B cell (primary cell): ENCODE measurements around the gene OTOL1. TPM values are rescaled to one million over a fixed set of nuclear protein-coding genes. Genes with fewer than 3 reads are reported as not detected.

Experiments used
- ATAC-seq: fragments of 200-7000 bp; cut with Tn5 transposase; one replicate; pipeline ENCODE4 v1.10.0; 2021; ENCODE audit warnings: low read depth, mild to moderate bottlenecking, moderate number of reproducible peaks, moderate library complexity
- CTCF ChIA-PET: fragments of 350-600 bp; sonication (Branson Sonifier 250); formaldehyde crosslinking; loops from one replicate; lab custom pipeline; 2021; ENCODE audit warnings: antibody characterized with exemption, inconsistent platforms; lab: Charles Lee
- POLR2A ChIA-PET: fragments of 350-600 bp; sonication (Branson Sonifier 250); formaldehyde crosslinking; loops from one replicate; lab custom pipeline; 2021; ENCODE audit warnings: antibody characterized with exemption; lab: Charles Lee
- DNase-seq: peaks from one replicate; pipeline ENCODE4 v3.0.0; 2013
- H2AFZ ChIP-seq: 2 replicates; pipeline ENCODE4 v1.6.1; 2012; ENCODE audit warnings: mild to moderate bottlenecking, low read depth, low read length; ENCODE audit not compliant: insufficient read depth, poor library complexity, severe bottlenecking
- H3K27ac ChIP-seq, 2 donors: 1 replicate in 1 of 2; 2 replicates in 1 of 2; pipeline ENCODE4 v1.5.1; 2012 to 2013; ENCODE audit warnings: low read length in 2 of 2, mild to moderate bottlenecking in 2 of 2, moderate library complexity in 1 of 2
- H3K27me3 ChIP-seq, 4 experiments: fragments of 200-600 bp in 1 of 4; sonication (generic) in 1 of 4; replicated peaks in 1 of 4; 1 replicate in 2 of 4; 2 replicates in 2 of 4; pipeline versions ENCODE4 v1.6.1 to v1.7.0; 2013 to 2016; ENCODE audit warnings: low read length in 3 of 4, mild to moderate bottlenecking in 2 of 4, mixed read lengths in 1 of 4, moderate library complexity in 1 of 4; ENCODE audit not compliant: insufficient read depth in 4 of 4, control insufficient read depth in 3 of 4; ENCODE audit errors: control extremely low read depth in 1 of 4
- H3K36me3 ChIP-seq, 2 experiments: replicated peaks in 1 of 2; 1 replicate in 1 of 2; 2 replicates in 1 of 2; pipeline versions ENCODE4 v1.6.1 to v1.7.1; 2013; ENCODE audit warnings: low read length in 1 of 2; ENCODE audit not compliant: insufficient read depth in 2 of 2, control insufficient read depth in 1 of 2; ENCODE audit errors: control extremely low read depth in 1 of 2, extremely low read depth in 1 of 2
- H3K4me1 ChIP-seq, 2 donors: fragments of 200-600 bp in 1 of 2; sonication (generic) in 1 of 2; 1 replicate in 1 of 2; 2 replicates in 1 of 2; pipeline versions ENCODE4 v1.5.1 to v1.6.1; 2013 to 2017; ENCODE audit warnings: low read length in 2 of 2; ENCODE audit not compliant: control insufficient read depth in 2 of 2, insufficient read depth in 2 of 2
- H3K4me2 ChIP-seq: replicated peaks from 2 replicates; pipeline ENCODE3; 2012; ENCODE audit warnings: mild to moderate bottlenecking, low read depth, low read length; ENCODE audit not compliant: poor library complexity, severe bottlenecking
- H3K4me3 ChIP-seq, 5 experiments: fragments of 200-600 bp in 1 of 5; sonication (generic) in 1 of 5; 1 replicate in 3 of 5; 2 replicates in 2 of 5; pipeline versions ENCODE4 v1.5.1 to v1.7.0; 2011 to 2016; ENCODE audit warnings: low read length in 4 of 5, mild to moderate bottlenecking in 4 of 5, low read depth in 2 of 5, control low read depth in 1 of 5, moderate library complexity in 1 of 5; ENCODE audit not compliant: insufficient read depth in 1 of 5; ENCODE audit errors: control extremely low read depth in 1 of 5, extremely low read depth in 1 of 5
- H3K79me2 ChIP-seq: fragments of 200-600 bp; sonication (generic); one replicate; pipeline ENCODE4 v1.6.0; 2016; ENCODE audit warnings: low read length; ENCODE audit not compliant: control insufficient read depth, insufficient read depth
- H3K9ac ChIP-seq: fragments of 200-600 bp; sonication (generic); 2 replicates; pipeline ENCODE4 v1.6.1; 2017; ENCODE audit warnings: mild to moderate bottlenecking, low read length, moderate library complexity
- H3K9me3 ChIP-seq, 3 donors: one replicate each; pipeline versions ENCODE4 v1.6.1 to v1.7.1; 2013; ENCODE audit warnings: low read length in 2 of 3; ENCODE audit not compliant: control insufficient read depth in 2 of 3, insufficient read depth in 1 of 3; ENCODE audit errors: control extremely low read depth in 1 of 3
- H4K20me1 ChIP-seq: 2 replicates; pipeline ENCODE4 v1.6.0; 2012; ENCODE audit warnings: mild to moderate bottlenecking, low read length; ENCODE audit not compliant: insufficient read depth, control insufficient read depth, poor library complexity, severe bottlenecking
- H3K27ac Mint-ChIP-seq: one replicate; pipeline ENCODE4 v1.8.0; 2021; ENCODE audit warnings: mixed read lengths
- H3K27me3 Mint-ChIP-seq: one replicate; pipeline ENCODE4 v1.8.0; 2021; ENCODE audit warnings: mixed read lengths
- H3K4me1 Mint-ChIP-seq: one replicate; pipeline ENCODE4 v1.8.0; 2021; ENCODE audit warnings: mixed read lengths
- H3K4me3 Mint-ChIP-seq: one replicate; pipeline ENCODE4 v1.8.0; 2021; ENCODE audit warnings: mixed read lengths
- H3K9me3 Mint-ChIP-seq: one replicate; pipeline ENCODE4 v1.8.0; 2022; ENCODE audit warnings: mixed read lengths; ENCODE audit not compliant: insufficient read depth
- EZH2 ChIP-seq: IDR thresholded peaks from 2 replicates; pipeline ENCODE4 v1.6.1; 2012; ENCODE audit warnings: borderline replicate concordance, low read depth, mild to moderate bottlenecking, moderate library complexity, low read length; ENCODE audit not compliant: insufficient read depth, poor library complexity, severe bottlenecking
- WGBS: methylation state at CpG from one replicate; pipeline ENCODE4 v1.1.5; 2013; ENCODE audit warnings: missing lambda C conversion rate; ENCODE audit not compliant: insufficient coverage; 5-methylcytosine and 5-hydroxymethylcytosine counted together
- intact Hi-C: fragments of 100-400 bp; cut with micrococcal nuclease; formaldehyde crosslinking; loops from one replicate; pipeline ENCODE4 v1.10.0; 2022
- polyA minus RNA-seq: library from RNA; depleted of rRNA, polyadenylated mRNA; stranded (reverse); fragments of >200 nt; gene quantifications from 2 replicates; pipeline ENCODE4 v1.2.3, GENCODE V29; 2012
- polyA plus RNA-seq: library from polyadenylated mRNA; depleted of rRNA; stranded (reverse); fragments of >200 nt; gene quantifications from 2 replicates; pipeline ENCODE4 v1.2.3, GENCODE V29; 2012
- total RNA-seq, 2 donors: library from RNA; stranded (reverse); fragments of 120-200 nt in 1 of 2; gene quantifications; 1 replicate in 1 of 2; 2 replicates in 1 of 2; pipeline versions ENCODE4 v1.2.3 to v1.2.4, GENCODE V29; 2013 to 2022
- TF ChIP-seq, protein P1 (sequence below): fragments of 200-600 bp; IDR thresholded peaks from one replicate; pipeline ENCODE4 v1.8.0; 2022; ENCODE audit warnings: antibody characterized with exemption, mild to moderate bottlenecking

OTOL1 gene
- total RNA-seq = not detected in 2 replicates
- total RNA-seq (2013) = not detected
- not detected in 2 replicates for polyA plus RNA-seq
- not detected in 2 replicates for polyA minus RNA-seq

DNA sequence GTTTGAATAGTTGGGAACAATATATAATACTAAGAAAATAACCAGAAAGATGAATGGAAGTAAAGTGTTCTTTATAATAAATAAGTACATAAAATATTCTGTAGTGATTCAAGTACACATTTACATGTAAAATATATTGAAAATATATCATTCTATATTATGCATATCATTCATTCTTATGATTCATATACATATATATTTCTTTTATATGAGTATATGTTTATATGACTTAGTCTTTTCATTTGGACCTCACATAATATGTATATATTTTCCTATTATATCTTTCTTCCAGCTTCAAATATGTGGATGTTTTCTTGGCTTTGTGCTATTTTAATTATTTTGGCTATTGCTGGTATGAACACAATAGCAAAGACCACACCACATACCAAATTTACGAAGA lies at the start of gene OTOL1:
Gene OTOL1, plus strand, starts transcription at position 301 of the 400 bp plus-strand sequence. Its CDS starts 0 bp downstream, at position 301.
- Mint-ChIP-seq H3K27me3 (no peaks in the 10 kb centered on the region), H3K4me3 (no peak within 1 kb of the TSS), H3K4me1 (no peaks in the 10 kb centered on the region), H3K9me3 (peaks cover 3% of the 10 kb centered on the region), H3K27ac (no peak within 1 kb of the TSS)
- no peak within 1 kb of the TSS for H3K27ac ChIP-seq
- no peaks in the 10 kb centered on the region for H3K27me3 ChIP-seq
- POLR2A ChIA-PET = no interaction called here
- no peaks in the 10 kb centered on the region for H3K36me3 ChIP-seq
- H3K79me2 ChIP-seq = no peaks in the 10 kb centered on the region
- H2AFZ ChIP-seq = no peak within 1 kb of the TSS
- peaks cover 0 to 2% (median 1%) of the 10 kb centered on the region in 3 donors for H3K9me3 ChIP-seq
- CTCF ChIA-PET = no interaction called here
- H3K9ac ChIP-seq = no peak within 1 kb of the TSS
- ATAC-seq (no peak), DNase-seq (no peak)
- no peaks in the 10 kb centered on the region for H4K20me1 ChIP-seq
- H3K4me1 ChIP-seq = no peaks in the 10 kb centered on the region
- WGBS = 80% methylated on average over 1 of the region's 1 CpG
- TF ChIP-seq EZH2 = no peak
- TF ChIP-seq, protein P1, sequence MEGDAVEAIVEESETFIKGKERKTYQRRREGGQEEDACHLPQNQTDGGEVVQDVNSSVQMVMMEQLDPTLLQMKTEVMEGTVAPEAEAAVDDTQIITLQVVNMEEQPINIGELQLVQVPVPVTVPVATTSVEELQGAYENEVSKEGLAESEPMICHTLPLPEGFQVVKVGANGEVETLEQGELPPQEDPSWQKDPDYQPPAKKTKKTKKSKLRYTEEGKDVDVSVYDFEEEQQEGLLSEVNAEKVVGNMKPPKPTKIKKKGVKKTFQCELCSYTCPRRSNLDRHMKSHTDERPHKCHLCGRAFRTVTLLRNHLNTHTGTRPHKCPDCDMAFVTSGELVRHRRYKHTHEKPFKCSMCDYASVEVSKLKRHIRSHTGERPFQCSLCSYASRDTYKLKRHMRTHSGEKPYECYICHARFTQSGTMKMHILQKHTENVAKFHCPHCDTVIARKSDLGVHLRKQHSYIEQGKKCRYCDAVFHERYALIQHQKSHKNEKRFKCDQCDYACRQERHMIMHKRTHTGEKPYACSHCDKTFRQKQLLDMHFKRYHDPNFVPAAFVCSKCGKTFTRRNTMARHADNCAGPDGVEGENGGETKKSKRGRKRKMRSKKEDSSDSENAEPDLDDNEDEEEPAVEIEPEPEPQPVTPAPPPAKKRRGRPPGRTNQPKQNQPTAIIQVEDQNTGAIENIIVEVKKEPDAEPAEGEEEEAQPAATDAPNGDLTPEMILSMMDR = no peak
- no peak within 1 kb of the TSS for H3K4me2 ChIP-seq
- no peak within 1 kb of the TSS for H3K4me3 ChIP-seq
- intact Hi-C loops = no loop called here

DNA sequence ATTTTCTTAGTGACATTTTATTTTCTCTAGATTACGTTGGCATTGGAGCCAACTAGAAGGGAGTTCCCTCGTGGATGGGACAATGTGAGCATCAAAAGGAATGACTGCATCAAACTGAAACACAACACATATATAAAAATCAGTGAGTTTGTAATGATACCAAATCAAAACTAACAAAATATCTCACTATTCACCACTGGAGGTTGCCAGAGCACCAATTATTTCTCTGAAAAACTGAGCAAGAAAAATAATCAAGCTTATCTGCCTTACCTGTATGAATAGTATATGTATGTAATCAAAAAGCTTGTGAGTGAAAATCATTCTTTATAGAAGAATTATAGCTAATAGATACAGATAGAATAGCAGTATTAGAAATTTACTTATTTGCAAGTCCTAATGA lies 46.8 kb upstream of the OTOL1 start:
- intact Hi-C loops = no loop called here
- no peak for TF ChIP-seq EZH2
- TF ChIP-seq, protein P1 = no peak
- H3K4me3 ChIP-seq = no peak overlapping the region
- Mint-ChIP-seq H3K9me3 (no peaks in the 10 kb centered on the region), H3K4me1 (no peaks in the 10 kb centered on the region), H3K27ac (no peak overlapping the region), H3K4me3 (no peak overlapping the region), H3K27me3 (peaks cover 3% of the 10 kb centered on the region)
- ChIA-PET CTCF (no interaction called here), POLR2A (no interaction called here)
- no peaks in the 10 kb centered on the region for H4K20me1 ChIP-seq
- H3K27ac ChIP-seq = no peak overlapping the region
- no peaks in the 10 kb centered on the region for H3K36me3 ChIP-seq
- DNase-seq (no peak), ATAC-seq (no peak)
- peaks cover 0 to 2% (median 0%) of the 10 kb centered on the region in 4 experiments for H3K27me3 ChIP-seq
- no peak overlapping the region for H2AFZ ChIP-seq
- WGBS = no CpG with 5 or more reads among the region's 2 CpGs
- no peaks in the 10 kb centered on the region for H3K4me1 ChIP-seq
- no peaks in the 10 kb centered on the region for H3K79me2 ChIP-seq
- no peak overlapping the region for H3K4me2 ChIP-seq
- H3K9ac ChIP-seq = no peak overlapping the region
- no peaks in the 10 kb centered on the region for H3K9me3 ChIP-seq
